ENCODE results near the gene ADK.

GRCh38 chr10:74330646-74331045 lies 179.6 kb downstream of the ADK start:
- no peak for TF ChIP-seq POLR2A (IDR thresholded peaks at IDR 0.05)
- no peak for TF ChIP-seq CTCF (IDR thresholded peaks at IDR 0.05 in 4 of 5, conservative IDR thresholded peaks at IDR 0.05 in 1 of 5)
